ENCODE results near the gene JADE2. TPM values are rescaled to one million over a fixed set of nuclear protein-coding genes. Genes with fewer than 3 reads are reported as not detected.
"Not testable (repeated sequence)": the region's sequence is repeated elsewhere in the genome, so short reads cannot be mapped to it uniquely, and the experiment has no call there.

JADE2 gene
- total RNA-seq, 2 experiments from 2014 or later = 120 to 124 TPM

- no peaks in the 10 kb centered on the region for H3K9me3 ChIP-seq (ENCODE audit: control insufficient read depth in 1 of 2, insufficient read depth in 1 of 2, low read length in 2 of 2)
- peaks cover 90% of the 10 kb centered on the region for H3K36me3 ChIP-seq (ENCODE audit: insufficient read depth, low read length)
- Mint-ChIP-seq H3K4me1 (ENCODE audit: low read depth) (peaks cover 66% of the 10 kb centered on the region), H3K9me3 (no peaks in the 10 kb centered on the region), H3K4me3 (no peak overlapping the region), H3K27ac (peak overlapping the region; percentile 69), H3K36me3 (ENCODE audit: low read depth) (peaks cover 89% of the 10 kb centered on the region), H3K27me3 (no peaks in the 10 kb centered on the region)
- ATAC-seq (ENCODE audit: poor library complexity) = no peak
- H3K27me3 ChIP-seq (ENCODE audit: control insufficient read depth in 1 of 2, insufficient read depth in 2 of 2, low read length in 2 of 2) = no peaks in the 10 kb centered on the region
- no peak overlapping the region for H3K4me3 ChIP-seq (ENCODE audit: low read length)
- peak overlapping the region; percentile 31 to 33 for H3K27ac ChIP-seq (ENCODE audit: low read depth in 1 of 2, low read length in 2 of 2)
- DNase-seq = peak in 3 of 14 experiments; percentile 22 to 53 (median 26)
- POLR2A ChIA-PET = no interaction called here
- TF ChIP-seq CTCF (IDR thresholded peaks at IDR 0.05) = no peak
- CTCF ChIA-PET = interaction anchor here (0.9 kb wide), 1 partner anchor 23 kb away, joined by 3 read pairs; no protein-coding TSS in a partner anchor
- H3K4me1 ChIP-seq (ENCODE audit: insufficient read depth, low read length) = peaks cover 64% of the 10 kb centered on the region
- intact Hi-C loops (cut with DNase I, micrococcal nuclease) = no loop called here
Observed at GRCh38 chr5:134550271-134551214, 25.1 kb downstream of the JADE2 start.

GRCh38 chr5:134551901-134552300 lies 26.4 kb downstream of the JADE2 start:
- Histone ChIP-seq H3K4me1 (ENCODE audit: insufficient read depth, low read length) (peaks cover 70% of the 10 kb centered on the region), H3K36me3 (ENCODE audit: insufficient read depth, low read length) (peaks cover 90% of the 10 kb centered on the region), H3K9me3 (ENCODE audit: control insufficient read depth in 1 of 2, insufficient read depth in 1 of 2, low read length in 2 of 2) (no peaks in the 10 kb centered on the region), H3K27me3 (ENCODE audit: control insufficient read depth in 1 of 2, insufficient read depth in 2 of 2, low read length in 2 of 2) (no peaks in the 10 kb centered on the region), H3K4me3 (ENCODE audit: low read length) (no peak overlapping the region), H3K27ac (ENCODE audit: low read depth in 1 of 2, low read length in 2 of 2) (no peak overlapping the region)
- Mint-ChIP-seq H3K4me1 (ENCODE audit: low read depth) (peaks cover 73% of the 10 kb centered on the region), H3K27me3 (no peaks in the 10 kb centered on the region), H3K36me3 (ENCODE audit: low read depth) (peaks cover 92% of the 10 kb centered on the region), H3K9me3 (no peaks in the 10 kb centered on the region), H3K27ac (peak overlapping the region; percentile 67), H3K4me3 (no peak overlapping the region)
- CTCF ChIA-PET = interaction anchor here (1.1 kb wide), 1 partner anchor 26 kb away, joined by 3 read pairs; no protein-coding TSS in a partner anchor
- intact Hi-C loops (cut with DNase I, micrococcal nuclease) = no loop called here
- no peak for TF ChIP-seq CTCF (IDR thresholded peaks at IDR 0.05)
- DNase-seq (no peak), ATAC-seq (ENCODE audit: poor library complexity) (no peak)
- POLR2A ChIA-PET = interaction anchor here (0.7 kb wide), 1 partner anchor 28 kb away, joined by 3 read pairs; no protein-coding TSS in a partner anchor

- Histone ChIP-seq H3K27me3 (ENCODE audit: control insufficient read depth in 1 of 2, insufficient read depth in 2 of 2, low read length in 2 of 2) (no peaks in the 10 kb centered on the region), H3K9me3 (ENCODE audit: control insufficient read depth in 1 of 2, insufficient read depth in 1 of 2, low read length in 2 of 2) (no peaks in the 10 kb centered on the region), H3K36me3 (ENCODE audit: insufficient read depth, low read length) (peaks cover 88% of the 10 kb centered on the region), H3K4me3 (ENCODE audit: low read length) (no peak overlapping the region), H3K4me1 (ENCODE audit: insufficient read depth, low read length) (peaks cover 70% of the 10 kb centered on the region), H3K27ac (ENCODE audit: low read depth in 1 of 2, low read length in 2 of 2) (no peak overlapping the region)
- peaks cover 90% of the 10 kb centered on the region for H3K36me3 Mint-ChIP-seq (ENCODE audit: low read depth)
- DNase-seq (no peak), ATAC-seq (ENCODE audit: poor library complexity) (no peak)
- H3K27me3 Mint-ChIP-seq = no peaks in the 10 kb centered on the region
- ChIA-PET POLR2A (no interaction called here), CTCF (interaction anchor here (1.1 kb wide), 1 partner anchor 26 kb away, joined by 3 read pairs; no protein-coding TSS in a partner anchor)
- peak overlapping the region; percentile 67 for H3K27ac Mint-ChIP-seq
- no peak overlapping the region for H3K4me3 Mint-ChIP-seq
- peaks cover 71% of the 10 kb centered on the region for H3K4me1 Mint-ChIP-seq (ENCODE audit: low read depth)
- TF ChIP-seq CTCF (IDR thresholded peaks at IDR 0.05) = no peak
- no peaks in the 10 kb centered on the region for H3K9me3 Mint-ChIP-seq
- intact Hi-C loops (cut with DNase I, micrococcal nuclease) = no loop called here
Observed at GRCh38 chr5:134552301-134552700, 26.8 kb downstream of the JADE2 start.

GRCh38 chr5:134552716-134553115 lies 27.2 kb downstream of the JADE2 start:
- peaks cover 87% of the 10 kb centered on the region for H3K36me3 Mint-ChIP-seq (ENCODE audit: low read depth)
- peaks cover 68% of the 10 kb centered on the region for H3K4me1 Mint-ChIP-seq (ENCODE audit: low read depth)
- H3K9me3 Mint-ChIP-seq; intact Hi-C loops (cut with DNase I, micrococcal nuclease); H3K27me3 Mint-ChIP-seq; DNase-seq; H3K4me3 ChIP-seq (ENCODE audit: low read length); H3K9me3 ChIP-seq (ENCODE audit: control insufficient read depth in 1 of 2, insufficient read depth in 1 of 2, low read length in 2 of 2); POLR2A ChIA-PET; H3K27ac ChIP-seq (ENCODE audit: low read depth in 1 of 2, low read length in 2 of 2); ATAC-seq (ENCODE audit: poor library complexity); CTCF ChIA-PET; H3K27me3 ChIP-seq (ENCODE audit: control insufficient read depth in 1 of 2, insufficient read depth in 2 of 2, low read length in 2 of 2); H3K4me3 Mint-ChIP-seq: not testable (repeated sequence)
- peak overlapping the region; percentile 67 for H3K27ac Mint-ChIP-seq
- Histone ChIP-seq H3K36me3 (ENCODE audit: insufficient read depth, low read length) (peaks cover 84% of the 10 kb centered on the region), H3K4me1 (ENCODE audit: insufficient read depth, low read length) (peaks cover 69% of the 10 kb centered on the region)
